Type B pancreatic cell (in vitro differentiated cells): ENCODE results near the gene ZBTB46. TPM values are rescaled to one million over a fixed set of nuclear protein-coding genes. Genes with fewer than 3 reads are reported as not detected.
"Not testable (repeated sequence)": the region's sequence is repeated elsewhere in the genome, so short reads cannot be mapped to it uniquely, and the experiment has no call there.

Experiments used
- DNase-seq: peaks from one replicate; pipeline ENCODE4 v3.0.0; 2021; ENCODE audit warnings: mixed read lengths; ENCODE audit not compliant: unreplicated experiment; ENCODE audit errors: extremely low spot score
- H3K27ac Mint-ChIP-seq: 2 replicates; pipeline ENCODE4 v1.8.0; 2021; ENCODE audit warnings: mild to moderate bottlenecking, mixed read lengths
- H3K27me3 Mint-ChIP-seq: 2 replicates; pipeline ENCODE4 v1.8.0; 2021; ENCODE audit warnings: mixed read lengths
- H3K36me3 Mint-ChIP-seq: 2 replicates; pipeline ENCODE4 v1.8.0; 2021; ENCODE audit warnings: mixed read lengths
- H3K4me1 Mint-ChIP-seq: one replicate; pipeline ENCODE4 v1.8.0; 2021; ENCODE audit warnings: mixed read lengths; ENCODE audit not compliant: unreplicated experiment
- H3K4me3 Mint-ChIP-seq: 2 replicates; pipeline ENCODE4 v1.8.0; 2021; ENCODE audit warnings: mild to moderate bottlenecking, mixed read lengths
- H3K9me3 Mint-ChIP-seq: 2 replicates; pipeline ENCODE4 v1.8.0; 2021; ENCODE audit warnings: mixed read lengths
- total RNA-seq: library from RNA; stranded (reverse); gene quantifications from 2 replicates; pipeline ENCODE4 v1.2.1, GENCODE V29; 2021; ENCODE audit warnings: low replicate concordance
- TF ChIP-seq, protein P1 (sequence below): fragments of 200-600 bp; sonication (generic); conservative IDR thresholded peaks from 2 replicates; pipeline ENCODE4 v1.5.0; 2021; ENCODE audit warnings: antibody characterized with exemption, mild to moderate bottlenecking

ZBTB46 gene
- total RNA-seq, 1 donor from 2014 or later = 13.6 TPM

DNA sequence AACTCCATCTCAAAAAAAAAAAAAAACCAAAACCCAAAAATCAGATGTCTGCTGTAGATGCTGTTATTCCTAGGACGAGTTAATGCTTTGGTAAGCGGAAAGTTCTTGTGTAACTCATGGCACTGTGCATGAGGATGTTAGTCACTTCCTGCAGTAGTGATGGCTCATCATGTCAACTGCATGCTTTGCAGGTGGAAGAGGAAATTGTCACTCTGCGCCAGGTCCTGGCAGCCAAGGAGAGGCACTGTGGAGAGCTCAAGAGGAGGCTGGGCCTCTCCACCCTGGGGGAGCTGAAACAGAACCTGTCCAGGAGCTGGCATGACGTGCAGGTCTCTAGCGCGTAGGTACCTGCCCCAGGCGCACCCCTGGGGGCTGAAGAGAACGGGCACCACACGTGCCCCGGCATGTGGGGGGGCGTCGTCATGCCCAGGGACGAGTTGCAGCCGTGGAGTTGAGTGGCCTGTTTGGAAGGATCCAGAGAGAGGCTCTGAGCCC, 42.5 kb upstream of the ZBTB46 start:
- no peaks in the 10 kb centered on the region for H3K9me3 Mint-ChIP-seq
- H3K4me3 Mint-ChIP-seq = no peak overlapping the region
- no peak for DNase-seq
- no peak overlapping the region for H3K27ac Mint-ChIP-seq
- TF ChIP-seq, protein P1, sequence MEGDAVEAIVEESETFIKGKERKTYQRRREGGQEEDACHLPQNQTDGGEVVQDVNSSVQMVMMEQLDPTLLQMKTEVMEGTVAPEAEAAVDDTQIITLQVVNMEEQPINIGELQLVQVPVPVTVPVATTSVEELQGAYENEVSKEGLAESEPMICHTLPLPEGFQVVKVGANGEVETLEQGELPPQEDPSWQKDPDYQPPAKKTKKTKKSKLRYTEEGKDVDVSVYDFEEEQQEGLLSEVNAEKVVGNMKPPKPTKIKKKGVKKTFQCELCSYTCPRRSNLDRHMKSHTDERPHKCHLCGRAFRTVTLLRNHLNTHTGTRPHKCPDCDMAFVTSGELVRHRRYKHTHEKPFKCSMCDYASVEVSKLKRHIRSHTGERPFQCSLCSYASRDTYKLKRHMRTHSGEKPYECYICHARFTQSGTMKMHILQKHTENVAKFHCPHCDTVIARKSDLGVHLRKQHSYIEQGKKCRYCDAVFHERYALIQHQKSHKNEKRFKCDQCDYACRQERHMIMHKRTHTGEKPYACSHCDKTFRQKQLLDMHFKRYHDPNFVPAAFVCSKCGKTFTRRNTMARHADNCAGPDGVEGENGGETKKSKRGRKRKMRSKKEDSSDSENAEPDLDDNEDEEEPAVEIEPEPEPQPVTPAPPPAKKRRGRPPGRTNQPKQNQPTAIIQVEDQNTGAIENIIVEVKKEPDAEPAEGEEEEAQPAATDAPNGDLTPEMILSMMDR = no peak
- no peaks in the 10 kb centered on the region for H3K4me1 Mint-ChIP-seq
- H3K36me3 Mint-ChIP-seq = peaks cover 12% of the 10 kb centered on the region
- H3K27me3 Mint-ChIP-seq = no peaks in the 10 kb centered on the region

DNA sequence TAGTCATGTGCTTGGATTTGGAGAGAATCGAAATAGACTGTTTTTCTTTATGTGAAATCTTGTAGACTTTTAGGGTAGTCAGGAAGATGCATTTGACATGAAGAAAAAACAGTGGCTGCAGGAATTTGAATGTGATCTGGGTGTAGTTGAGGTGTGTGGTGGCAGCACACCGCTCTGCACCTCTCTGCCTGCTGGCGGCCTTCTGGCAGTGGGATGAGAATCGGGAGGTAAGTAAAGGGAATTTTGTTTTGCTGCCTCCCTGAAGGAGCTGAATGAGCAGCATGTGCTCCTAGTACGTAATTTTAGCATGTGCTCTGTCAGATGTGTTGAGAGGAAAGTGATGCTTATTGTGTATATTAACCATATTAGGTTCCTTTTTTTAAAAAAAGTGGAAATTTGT, 37.2 kb upstream of the ZBTB46 start:
- H3K4me1 Mint-ChIP-seq = peaks cover 12% of the 10 kb centered on the region
- no peak for DNase-seq
- peaks cover 2% of the 10 kb centered on the region for H3K27me3 Mint-ChIP-seq
- peak overlapping the region; percentile 59 for H3K4me3 Mint-ChIP-seq
- TF ChIP-seq, protein P1 = no peak
- H3K27ac Mint-ChIP-seq = no peak overlapping the region
- no peaks in the 10 kb centered on the region for H3K36me3 Mint-ChIP-seq
- H3K9me3 Mint-ChIP-seq = no peaks in the 10 kb centered on the region

DNA sequence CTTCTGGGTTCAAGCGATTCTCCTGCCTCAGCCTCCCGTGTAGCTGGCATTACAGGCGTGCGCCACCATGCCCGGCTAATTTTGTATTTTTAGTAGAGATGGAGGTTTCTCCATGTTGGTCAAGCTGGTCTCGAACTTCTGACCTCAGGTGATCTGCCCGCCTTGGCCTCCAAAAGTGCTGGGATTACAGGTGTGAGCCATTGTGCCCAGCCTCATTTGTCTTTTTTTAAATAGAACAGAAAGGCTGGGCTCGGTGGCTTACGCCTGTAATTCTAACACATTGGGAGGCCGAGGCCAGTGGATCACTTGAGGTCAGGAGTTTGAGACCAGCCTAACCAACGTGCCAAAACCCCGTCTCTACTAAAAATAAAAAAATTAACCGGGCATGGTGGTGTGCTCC, 36.0 kb upstream of the ZBTB46 start:
- not testable (repeated sequence) for DNase-seq, H3K27me3 Mint-ChIP-seq, H3K9me3 Mint-ChIP-seq, H3K36me3 Mint-ChIP-seq, H3K27ac Mint-ChIP-seq
- peaks cover 12% of the 10 kb centered on the region for H3K4me1 Mint-ChIP-seq
- H3K4me3 Mint-ChIP-seq = peak overlapping the region; percentile 49

DNA sequence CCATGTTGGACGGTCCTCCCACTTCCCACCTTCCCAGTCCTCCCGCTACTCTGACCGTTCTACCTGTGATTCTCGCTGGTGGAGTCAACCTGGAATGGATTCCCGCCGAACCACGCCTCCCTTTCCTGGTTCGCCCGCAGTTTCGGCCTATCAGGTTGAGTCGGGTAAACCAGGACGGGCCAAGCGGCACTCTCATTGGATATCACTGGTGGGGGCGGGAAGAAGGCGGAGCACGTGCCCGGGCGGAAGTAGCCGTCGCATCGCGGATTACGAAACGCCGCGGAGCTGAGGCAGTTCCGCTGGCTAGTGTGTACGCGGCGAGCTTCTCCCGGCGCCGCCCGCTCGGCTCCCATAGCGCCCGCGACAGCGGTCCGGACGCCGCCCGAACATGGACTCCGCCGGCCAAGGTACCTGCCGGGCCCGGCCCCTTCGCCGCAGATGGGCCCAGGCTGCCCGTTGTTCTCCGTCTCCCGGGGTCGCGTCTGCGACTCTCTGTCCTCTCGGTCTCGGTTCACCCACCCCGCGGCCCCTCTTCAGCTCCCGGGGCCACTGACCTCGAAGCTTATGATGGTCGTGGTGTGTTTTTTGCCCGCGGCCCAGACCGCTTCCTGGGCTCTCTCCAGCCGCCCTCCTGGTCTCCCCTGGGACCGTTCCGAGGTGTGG, 34.0 kb upstream of the ZBTB46 start, which contains the start of gene TPD52L2:
TSS of gene TPD52L2 (plus strand) at position 293 of the 663 bp plus-strand sequence. CDS start at position 389, 96 bp downstream.
- peaks cover 2% of the 10 kb centered on the region for H3K27me3 Mint-ChIP-seq

DNA sequence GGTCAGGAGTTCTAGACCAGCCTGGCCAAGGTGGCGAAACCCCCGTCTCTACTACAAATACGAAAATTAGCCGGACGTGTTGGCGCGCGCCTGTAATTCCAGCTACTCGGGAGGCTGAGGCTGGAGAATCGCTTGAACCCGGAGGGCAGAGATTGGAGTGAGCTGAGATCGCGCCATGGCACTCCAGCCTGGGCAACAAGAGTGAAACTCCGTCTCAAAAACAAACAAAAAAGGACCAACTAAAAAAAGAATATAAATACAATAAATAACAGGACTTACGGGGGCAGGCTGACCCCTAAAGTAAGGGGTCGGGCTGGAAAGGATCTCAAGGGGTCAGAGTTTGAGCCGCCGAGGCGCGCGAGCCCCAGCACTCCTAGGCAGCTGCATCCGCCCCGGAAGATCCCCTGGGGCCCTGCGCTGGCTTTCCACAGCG, 33.5 kb upstream of the ZBTB46 start:
- H3K4me1 Mint-ChIP-seq = peaks cover 12% of the 10 kb centered on the region
- peaks cover 2% of the 10 kb centered on the region for H3K27me3 Mint-ChIP-seq
- H3K36me3 Mint-ChIP-seq = no peaks in the 10 kb centered on the region
- no peak for DNase-seq
- H3K4me3 Mint-ChIP-seq = peak overlapping the region; percentile 99
- no peaks in the 10 kb centered on the region for H3K9me3 Mint-ChIP-seq
- TF ChIP-seq, protein P1 = no peak
- peak overlapping the region; percentile 89 for H3K27ac Mint-ChIP-seq

More for the DNA sequence above, 34.0 kb upstream of the ZBTB46 start, which contains the start of gene TPD52L2:
- peaks cover 12% of the 10 kb centered on the region for H3K4me1 Mint-ChIP-seq
- peak; percentile 98 for DNase-seq
- H3K27ac Mint-ChIP-seq = peak within 1 kb of the TSS; percentile 89
- TF ChIP-seq, protein P1 = no peak
- no peaks in the 10 kb centered on the region for H3K9me3 Mint-ChIP-seq
- no peaks in the 10 kb centered on the region for H3K36me3 Mint-ChIP-seq
- peak within 1 kb of the TSS; percentile 99 for H3K4me3 Mint-ChIP-seq

DNA sequence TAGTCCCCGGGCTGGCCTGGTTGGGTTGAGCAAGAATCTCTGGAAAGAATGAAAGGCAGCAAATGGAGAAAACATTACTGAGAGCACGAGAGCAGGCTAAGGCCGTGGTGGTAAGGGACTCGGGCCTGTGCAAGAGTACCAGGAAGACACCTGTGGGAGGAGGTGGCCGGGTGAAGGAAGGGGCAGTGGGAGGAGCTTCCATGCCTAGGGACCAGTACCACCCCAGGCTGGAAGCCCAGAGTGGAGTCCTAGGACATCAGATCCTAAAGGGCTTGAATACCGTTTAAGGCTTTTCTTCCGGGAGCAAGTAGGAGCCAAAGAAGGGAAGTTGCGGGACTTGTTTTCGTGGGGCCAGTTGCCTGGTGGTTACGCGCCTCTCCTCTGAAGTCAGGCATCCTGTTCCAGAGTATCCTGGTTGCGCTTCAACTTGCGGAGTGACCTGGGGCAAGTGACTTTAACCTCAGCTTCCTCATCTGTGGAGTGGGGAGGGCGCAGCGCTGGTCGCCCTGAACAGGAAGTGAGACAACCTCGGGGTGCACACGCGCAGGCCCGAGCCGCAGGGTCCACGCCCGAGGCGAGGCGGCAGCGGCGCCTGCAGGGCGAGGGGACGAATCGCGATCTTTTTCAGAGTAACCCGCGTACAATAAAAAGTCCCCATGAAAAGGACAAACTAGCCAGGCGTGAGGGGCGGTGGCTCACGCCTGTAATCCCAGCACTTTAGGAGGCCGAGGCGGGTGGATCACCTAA, 32.9 kb upstream of the ZBTB46 start:
- H3K4me3 Mint-ChIP-seq = peak overlapping the region; percentile 99
- peaks cover 2% of the 10 kb centered on the region for H3K27me3 Mint-ChIP-seq
- no peaks in the 10 kb centered on the region for H3K36me3 Mint-ChIP-seq
- no peak for DNase-seq
- peaks cover 12% of the 10 kb centered on the region for H3K4me1 Mint-ChIP-seq
- no peaks in the 10 kb centered on the region for H3K9me3 Mint-ChIP-seq
- H3K27ac Mint-ChIP-seq = peak overlapping the region; percentile 89
- TF ChIP-seq, protein P1 = peak; percentile 70
